SJCRH30 (cell line): ENCODE measurements around the gene CCDC24. TPM values are rescaled to one million over a fixed set of nuclear protein-coding genes. Genes with fewer than 3 reads are reported as not detected.

Source experiments
- DNase-seq, 2 experiments: peaks; one replicate each; pipeline ENCODE4 v3.0.0-alpha.2; 2015 to 2020
- H3K27ac ChIP-seq: fragments of 250-450 bp; sonication (Bioruptor Pico); 2 replicates; pipeline ENCODE4 v1.5.1; 2020; ENCODE audit warnings: mild to moderate bottlenecking, moderate library complexity
- H3K27me3 ChIP-seq: fragments of 250-450 bp; sonication (Bioruptor Pico); 2 replicates; pipeline ENCODE4 v1.5.1; 2020; ENCODE audit warnings: mild to moderate bottlenecking, moderate library complexity
- H3K36me3 ChIP-seq: fragments of 250-450 bp; sonication (Bioruptor Pico); 2 replicates; pipeline ENCODE4 v1.5.1; 2020; ENCODE audit warnings: mild to moderate bottlenecking, moderate library complexity
- H3K4me1 ChIP-seq: fragments of 250-450 bp; sonication (Bioruptor Pico); 2 replicates; pipeline ENCODE4 v1.5.1; 2020; ENCODE audit warnings: mild to moderate bottlenecking, moderate library complexity
- H3K4me3 ChIP-seq: fragments of 250-450 bp; sonication (Bioruptor Pico); 2 replicates; pipeline ENCODE4 v1.5.1; 2020; ENCODE audit warnings: mild to moderate bottlenecking, moderate library complexity
- H3K9me3 ChIP-seq: fragments of 250-450 bp; sonication (Bioruptor Pico); replicated peaks from 2 replicates; pipeline ENCODE4 v1.5.1; 2020; ENCODE audit warnings: mild to moderate bottlenecking, moderate library complexity
- total RNA-seq: library from RNA; depleted of rRNA; stranded (reverse); fragments of >200 nt; shearing (Covaris generic); gene quantifications from 2 replicates; pipeline ENCODE4 v1.2.3, GENCODE V29; 2014

Gene CCDC24
- total RNA-seq, 1 experiment from 2014 or later = 0.85 TPM

DNA sequence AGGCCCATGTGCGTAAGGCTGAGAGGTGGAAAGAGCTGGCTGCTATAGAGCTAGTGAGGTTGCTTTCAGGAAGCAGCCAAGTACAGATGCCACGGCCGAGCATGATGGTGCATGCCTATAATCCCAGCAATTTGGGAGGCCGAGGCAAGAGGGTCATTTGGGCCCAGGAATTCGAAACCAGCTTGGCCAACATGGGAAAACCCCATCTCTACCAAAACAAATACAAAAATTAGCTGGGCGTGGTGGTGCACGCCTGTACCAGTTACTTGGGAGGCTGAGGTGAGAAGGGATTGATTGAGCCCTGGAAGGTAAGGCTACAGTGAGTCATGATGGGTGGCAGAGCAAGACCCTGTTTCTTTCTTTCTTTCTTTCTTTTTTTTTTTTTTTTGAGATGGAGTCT lies 2.7 kb downstream of the CCDC24 start:
- H3K4me1 ChIP-seq = peaks cover 9% of the 10 kb centered on the region
- no peak for DNase-seq
- no peaks in the 10 kb centered on the region for H3K36me3 ChIP-seq
- no peaks in the 10 kb centered on the region for H3K27me3 ChIP-seq
- H3K9me3 ChIP-seq = no peaks in the 10 kb centered on the region
- no peak overlapping the region for H3K4me3 ChIP-seq
- no peak overlapping the region for H3K27ac ChIP-seq

DNA sequence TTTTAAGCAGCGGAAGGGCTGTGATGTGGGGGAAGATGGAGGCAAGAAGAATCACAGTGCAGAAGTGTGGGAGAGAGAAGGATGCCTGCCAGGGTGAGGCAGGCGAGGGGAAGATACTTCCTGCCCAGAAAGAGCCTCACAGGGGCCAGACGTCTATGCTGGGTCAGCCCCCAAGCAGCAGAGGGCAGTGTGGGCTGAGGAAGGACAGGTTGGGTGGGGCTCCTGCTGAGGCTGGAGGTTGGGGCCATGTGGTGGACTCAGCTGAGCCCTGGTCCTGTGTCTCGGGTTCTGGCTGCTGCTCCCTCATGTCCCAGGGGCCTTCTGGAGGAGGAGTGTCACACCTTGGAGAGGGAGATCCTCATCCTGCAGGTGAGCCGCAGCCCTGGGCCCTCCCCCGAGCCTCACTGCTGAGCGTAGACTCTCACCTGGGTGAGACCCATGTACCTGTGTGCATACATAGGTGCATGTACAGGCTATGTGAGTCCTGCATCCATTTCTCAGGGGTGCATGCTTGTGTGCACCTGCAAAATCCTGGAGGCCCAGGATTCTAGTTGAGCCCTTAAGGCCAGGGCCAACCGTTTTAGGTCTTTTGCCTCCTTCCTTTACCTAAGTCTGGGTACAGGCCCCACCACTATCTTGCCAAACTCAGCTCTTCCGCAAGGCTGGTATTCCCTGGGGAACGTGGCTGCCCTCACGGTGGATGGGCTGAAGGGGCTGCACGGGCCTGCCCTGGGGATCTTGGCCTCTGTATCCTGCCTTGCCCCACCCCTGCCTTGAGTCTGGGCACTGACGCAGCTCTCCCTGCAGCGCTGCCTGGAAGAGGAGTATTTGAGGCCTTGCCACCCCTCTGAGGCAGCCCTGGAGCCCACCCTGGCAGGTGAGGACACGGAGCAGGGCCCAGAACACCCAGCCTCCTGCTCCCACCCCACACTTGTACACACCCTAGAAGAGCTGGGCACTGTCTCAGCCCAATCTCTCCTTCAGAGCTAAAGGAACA lies 3.7 kb downstream of the CCDC24 start:
- no peak overlapping the region for H3K4me3 ChIP-seq
- no peaks in the 10 kb centered on the region for H3K9me3 ChIP-seq
- peak; percentile 55 to 60 for DNase-seq
- peaks cover 9% of the 10 kb centered on the region for H3K4me1 ChIP-seq
- H3K27ac ChIP-seq = no peak overlapping the region
- H3K27me3 ChIP-seq = no peaks in the 10 kb centered on the region
- H3K36me3 ChIP-seq = no peaks in the 10 kb centered on the region

DNA sequence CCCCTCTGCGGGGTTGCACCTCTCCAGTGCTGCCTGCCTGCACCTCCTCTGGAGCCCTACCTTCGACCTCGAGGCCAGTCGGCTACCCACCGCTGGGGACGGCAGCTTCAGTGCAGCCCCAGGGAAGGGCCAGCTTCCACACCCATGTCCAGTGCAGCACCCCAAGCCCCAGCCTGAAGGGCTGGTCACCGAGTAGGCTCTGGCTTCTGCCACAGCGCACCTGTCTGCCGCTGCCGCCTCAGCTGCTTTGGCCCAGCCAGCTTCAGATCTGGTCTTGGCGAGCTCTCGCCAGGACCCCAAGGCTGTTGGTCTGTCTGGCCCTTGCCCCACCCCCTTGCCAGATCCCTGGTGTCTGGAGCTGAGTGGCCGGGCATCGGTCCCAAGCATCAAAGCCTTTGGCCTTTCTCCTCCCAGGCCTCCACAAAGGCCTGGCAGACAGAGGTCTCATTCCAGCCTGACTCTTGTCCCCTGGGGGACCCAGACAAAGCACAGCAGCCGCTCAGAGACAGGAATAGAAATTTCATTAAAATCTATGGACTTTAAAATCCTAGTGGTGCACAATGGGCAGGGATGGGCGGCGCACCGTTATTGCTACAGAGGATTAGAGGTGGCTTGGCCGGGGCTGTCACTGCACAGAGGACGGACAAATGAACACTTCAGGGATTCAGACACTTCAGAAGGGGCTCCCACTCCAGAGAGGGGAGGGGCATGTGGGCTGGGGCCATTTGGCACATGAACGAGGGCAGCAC lies 4.8 kb downstream of the CCDC24 start:
- no peaks in the 10 kb centered on the region for H3K9me3 ChIP-seq
- no peak overlapping the region for H3K4me3 ChIP-seq
- peaks cover 9% of the 10 kb centered on the region for H3K4me1 ChIP-seq
- H3K36me3 ChIP-seq = no peaks in the 10 kb centered on the region
- no peak overlapping the region for H3K27ac ChIP-seq
- H3K27me3 ChIP-seq = no peaks in the 10 kb centered on the region
- DNase-seq = no peak

DNA sequence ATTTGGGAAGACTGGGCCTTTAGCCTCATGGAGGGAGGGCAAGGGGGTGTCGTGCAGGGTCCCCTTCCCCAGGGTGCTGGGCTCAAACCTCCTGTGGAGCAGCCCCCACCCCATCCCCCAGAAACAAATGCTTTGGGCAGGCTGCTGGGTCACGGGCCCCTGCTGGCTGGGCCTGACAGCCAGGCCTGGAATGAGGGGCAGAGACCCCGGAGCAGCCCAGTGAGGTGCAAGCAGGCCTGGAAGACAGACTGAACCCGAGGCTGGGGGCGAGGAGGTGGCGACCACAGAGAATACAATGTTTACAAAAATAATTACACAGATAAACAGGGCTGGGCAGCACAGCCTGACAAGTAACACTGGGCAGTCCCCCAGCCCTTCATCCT lies 5.3 kb downstream of the CCDC24 start:
- H3K4me1 ChIP-seq = peaks cover 9% of the 10 kb centered on the region
- no peak for DNase-seq

DNA sequence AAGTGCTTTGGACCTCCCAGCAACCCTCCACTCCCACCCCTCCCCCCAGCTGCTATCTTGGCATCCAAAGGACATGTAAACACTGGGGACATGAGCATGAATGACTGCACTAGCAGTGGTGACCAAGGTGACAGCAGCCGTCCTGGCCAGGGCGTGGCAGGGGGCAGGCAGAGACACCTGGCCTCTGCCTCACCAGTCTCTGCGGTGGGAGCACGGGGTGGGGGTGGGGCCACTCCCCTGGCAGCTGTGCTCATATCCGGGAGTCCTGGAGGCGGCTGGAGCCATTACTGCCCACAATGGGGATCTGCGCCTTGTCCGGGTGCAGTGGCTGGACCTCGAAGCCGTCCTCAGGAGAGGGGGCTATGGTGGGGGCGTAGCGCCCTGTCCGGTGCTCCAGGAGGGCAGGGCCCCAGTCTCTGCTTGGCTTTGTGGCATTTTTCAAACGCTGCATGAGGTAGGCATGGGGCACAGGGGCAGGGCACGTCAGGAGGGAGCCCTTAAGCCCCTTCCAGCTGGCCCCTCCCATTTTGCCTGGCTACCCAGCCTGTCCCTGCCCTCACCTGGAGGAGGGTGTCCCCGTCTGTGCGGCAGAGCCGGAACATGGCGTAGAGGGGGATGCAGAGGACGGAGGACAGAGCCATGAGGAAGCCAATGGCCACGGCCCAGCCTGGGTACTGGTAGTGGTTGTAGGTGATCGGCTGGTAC lies 6.0 kb downstream of the CCDC24 start:
- peak; percentile 37 to 56 for DNase-seq
- Histone ChIP-seq H3K36me3 (no peaks in the 10 kb centered on the region), H3K27ac (no peak overlapping the region), H3K9me3 (no peaks in the 10 kb centered on the region), H3K4me1 (peaks cover 9% of the 10 kb centered on the region), H3K27me3 (no peaks in the 10 kb centered on the region), H3K4me3 (peak overlapping the region; percentile 5; the same call in 1 of the 2 replicates)

More for the DNA sequence above, 5.3 kb downstream of the CCDC24 start:
- no peak overlapping the region for H3K4me3 ChIP-seq
- no peaks in the 10 kb centered on the region for H3K27me3 ChIP-seq
- no peaks in the 10 kb centered on the region for H3K36me3 ChIP-seq
- no peaks in the 10 kb centered on the region for H3K9me3 ChIP-seq
- no peak overlapping the region for H3K27ac ChIP-seq

DNA sequence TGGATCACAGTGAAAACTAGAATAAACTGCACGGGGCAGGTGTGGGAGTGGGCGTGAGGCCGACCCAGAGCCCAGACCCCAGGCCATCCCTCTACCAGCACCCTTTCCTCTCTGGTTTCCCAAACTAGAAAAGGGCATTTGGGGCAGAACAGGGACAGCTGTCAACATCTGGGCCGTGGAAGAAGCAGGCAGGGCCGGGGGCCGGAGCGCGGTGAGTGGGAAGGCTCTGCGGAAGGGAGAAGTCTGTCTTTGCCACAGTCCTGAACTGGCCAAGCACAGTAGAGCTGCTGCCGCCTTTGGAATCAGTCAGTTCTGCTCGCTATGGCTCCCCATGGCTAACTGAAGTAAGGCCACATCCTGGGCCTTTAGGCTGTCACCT lies 6.6 kb downstream of the CCDC24 start:
- no peaks in the 10 kb centered on the region for H3K27me3 ChIP-seq
- H3K9me3 ChIP-seq = no peaks in the 10 kb centered on the region
- H3K4me1 ChIP-seq = peaks cover 9% of the 10 kb centered on the region
- H3K4me3 ChIP-seq = no peak overlapping the region
- no peak for DNase-seq
- no peaks in the 10 kb centered on the region for H3K36me3 ChIP-seq
- H3K27ac ChIP-seq = no peak overlapping the region

DNA sequence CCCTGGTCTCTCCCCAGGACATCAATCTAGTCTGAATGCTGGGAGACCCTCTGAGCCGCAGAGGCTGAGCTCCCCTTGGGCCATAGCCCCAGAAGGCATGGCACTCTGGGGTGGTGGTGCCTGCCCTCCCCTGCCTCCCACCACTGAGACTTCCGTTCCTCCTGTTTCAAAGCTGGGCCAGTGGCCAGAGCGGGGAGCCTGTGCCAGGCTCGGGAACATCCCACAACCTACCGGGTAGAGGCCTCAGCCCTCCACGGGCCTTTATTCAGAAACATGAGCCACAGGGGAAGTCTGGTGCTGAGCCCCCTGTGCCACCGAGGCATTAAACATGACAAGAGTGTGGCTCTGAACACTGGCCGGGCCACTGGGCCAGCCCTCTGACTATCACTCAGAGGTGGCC lies 8.1 kb downstream of the CCDC24 start:
- H3K27me3 ChIP-seq = no peaks in the 10 kb centered on the region
- no peak for DNase-seq
- no peak overlapping the region for H3K27ac ChIP-seq
- peaks cover 9% of the 10 kb centered on the region for H3K4me1 ChIP-seq
- no peaks in the 10 kb centered on the region for H3K9me3 ChIP-seq
- no peak overlapping the region for H3K4me3 ChIP-seq
- no peaks in the 10 kb centered on the region for H3K36me3 ChIP-seq

DNA sequence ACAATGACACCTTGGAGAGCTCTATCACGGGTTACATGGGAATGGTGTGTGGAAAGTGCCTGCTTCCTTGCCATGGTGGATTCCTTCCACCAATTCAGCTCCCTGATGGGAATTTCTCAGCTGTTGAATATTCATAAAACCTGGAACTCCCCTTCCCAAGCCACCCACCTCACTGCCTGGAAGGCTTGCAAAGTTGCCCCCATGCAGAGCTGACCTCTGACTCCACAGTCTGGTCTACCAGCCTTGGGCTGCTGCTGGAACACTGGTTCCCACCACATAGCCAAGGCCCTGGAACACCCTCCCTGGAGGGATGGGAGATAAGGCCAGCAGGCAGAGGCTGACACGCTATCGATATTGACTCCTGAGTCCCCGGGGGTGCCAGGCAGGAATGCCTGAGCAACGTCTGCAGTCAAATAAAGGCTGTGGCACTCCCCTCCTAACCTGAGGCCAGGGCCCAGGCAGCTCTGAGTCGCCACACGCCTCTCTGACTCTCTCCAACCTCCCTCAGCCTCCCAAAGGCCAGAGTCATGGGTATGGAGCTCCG lies 8.8 kb downstream of the CCDC24 start:
- Histone ChIP-seq H3K27me3 (no peaks in the 10 kb centered on the region), H3K9me3 (no peaks in the 10 kb centered on the region), H3K27ac (no peak overlapping the region), H3K36me3 (no peaks in the 10 kb centered on the region), H3K4me3 (no peak overlapping the region), H3K4me1 (peaks cover 9% of the 10 kb centered on the region)
- no peak for DNase-seq

DNA sequence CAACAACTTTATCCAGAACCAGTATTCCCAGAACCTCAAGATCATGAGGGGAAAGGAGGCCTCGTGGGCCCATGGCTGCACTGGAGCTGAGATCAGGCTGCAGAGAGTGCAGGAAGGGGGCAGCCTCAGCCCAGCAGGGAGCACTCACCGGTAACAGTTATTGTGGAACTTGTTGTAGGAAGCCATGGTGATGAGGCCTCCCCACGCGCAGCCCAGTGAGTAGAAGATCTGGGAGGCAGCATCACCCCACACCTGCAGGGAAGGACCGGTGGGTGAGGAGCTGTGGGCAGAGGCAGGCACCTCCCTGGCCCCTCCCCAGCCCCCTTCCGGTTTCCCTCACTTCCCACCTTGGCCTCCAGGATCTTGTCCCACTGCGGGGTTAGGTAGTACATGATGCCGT lies 10.8 kb downstream of the CCDC24 start:
- Histone ChIP-seq H3K27me3 (no peaks in the 10 kb centered on the region), H3K27ac (no peak overlapping the region), H3K36me3 (no peaks in the 10 kb centered on the region), H3K9me3 (no peaks in the 10 kb centered on the region), H3K4me3 (no peak overlapping the region), H3K4me1 (peaks cover 6% of the 10 kb centered on the region)
- DNase-seq = no peak

DNA sequence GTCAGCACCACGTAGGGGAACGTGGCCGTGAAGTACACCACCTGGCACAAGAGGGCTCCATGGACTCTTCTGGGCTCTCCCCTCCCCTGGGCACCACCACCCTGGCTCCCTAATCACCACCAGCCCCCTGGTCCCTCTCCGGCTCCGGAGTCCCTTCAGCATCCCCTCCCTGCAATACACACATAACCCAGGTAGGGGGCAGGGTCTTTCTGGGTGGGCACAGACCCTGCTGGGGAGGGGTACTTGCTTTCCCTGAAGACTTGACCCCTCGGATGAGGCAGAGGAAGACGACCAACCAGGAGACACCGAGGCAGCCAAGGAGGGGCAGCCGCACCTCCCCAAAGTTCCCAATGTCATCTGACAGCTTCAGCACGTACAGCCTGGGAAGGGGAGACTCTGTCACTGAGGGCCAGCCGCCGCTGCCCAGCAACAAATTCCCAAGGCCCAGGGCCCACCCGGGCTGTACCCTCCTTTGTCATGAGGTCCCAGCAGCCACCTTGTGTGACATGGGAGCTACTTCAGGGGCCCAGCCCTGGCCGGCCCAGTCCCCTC lies 11.3 kb downstream of the CCDC24 start:
- no peaks in the 10 kb centered on the region for H3K27me3 ChIP-seq
- H3K36me3 ChIP-seq = no peaks in the 10 kb centered on the region
- H3K4me1 ChIP-seq = peaks cover under 1% of the 10 kb centered on the region
- H3K9me3 ChIP-seq = no peaks in the 10 kb centered on the region
- no peak overlapping the region for H3K27ac ChIP-seq
- H3K4me3 ChIP-seq = no peak overlapping the region
- no peak for DNase-seq

DNA sequence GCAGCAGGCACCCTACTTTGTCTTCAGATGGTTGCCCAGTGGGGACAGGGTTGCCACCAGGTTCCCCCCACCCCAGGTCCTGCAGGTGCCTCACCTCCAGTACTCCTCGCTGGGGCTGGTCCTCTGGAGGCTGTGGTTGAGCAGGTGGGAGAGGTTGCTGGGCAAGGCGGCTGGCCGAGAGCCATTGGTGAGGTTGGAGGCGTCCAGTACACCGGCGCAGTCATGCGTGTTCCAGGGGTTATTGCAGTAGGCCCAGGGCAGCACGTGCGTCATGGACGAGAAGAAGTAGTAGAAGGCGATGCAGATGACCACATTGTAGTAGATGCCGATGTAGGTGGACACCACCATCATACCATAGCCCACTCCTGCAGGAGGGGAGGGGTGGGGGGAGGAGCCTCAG lies 16.9 kb downstream of the CCDC24 start:
- Histone ChIP-seq H3K27ac (no peak overlapping the region), H3K4me3 (no peak overlapping the region), H3K36me3 (no peaks in the 10 kb centered on the region), H3K27me3 (no peaks in the 10 kb centered on the region), H3K9me3 (no peaks in the 10 kb centered on the region), H3K4me1 (no peaks in the 10 kb centered on the region)
- no peak for DNase-seq

DNA sequence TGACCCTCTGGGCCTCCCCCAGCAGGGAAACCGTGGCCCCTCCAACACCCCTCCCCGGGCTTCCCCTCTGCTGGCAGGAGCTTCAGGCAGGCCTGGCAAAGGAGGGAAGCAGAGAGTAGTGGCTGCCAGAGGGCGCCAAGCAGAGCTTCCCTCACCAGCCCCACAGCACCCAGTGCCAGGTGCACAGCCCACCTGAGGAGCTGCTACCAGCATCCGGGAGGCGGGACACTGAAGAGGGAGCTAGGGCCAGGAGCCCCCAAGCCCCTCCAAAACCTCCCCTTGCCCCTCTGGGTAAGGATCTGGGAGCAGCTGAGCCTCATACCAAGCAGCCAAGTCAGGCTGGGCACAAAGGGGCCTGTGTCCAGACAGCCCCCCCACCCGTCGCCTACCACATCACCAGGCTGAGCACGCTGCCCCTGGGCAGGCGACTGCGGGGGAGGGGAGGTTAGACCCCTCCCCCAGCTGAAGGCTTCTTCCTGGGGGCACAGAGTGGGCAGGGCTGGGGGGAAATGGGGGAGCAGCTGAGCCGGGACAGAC lies 19.6 kb downstream of the CCDC24 start:
- no peak overlapping the region for H3K27ac ChIP-seq
- H3K4me3 ChIP-seq = no peak overlapping the region
- H3K36me3 ChIP-seq = no peaks in the 10 kb centered on the region
- no peaks in the 10 kb centered on the region for H3K4me1 ChIP-seq
- H3K27me3 ChIP-seq = no peaks in the 10 kb centered on the region
- no peaks in the 10 kb centered on the region for H3K9me3 ChIP-seq
- no peak for DNase-seq

DNA sequence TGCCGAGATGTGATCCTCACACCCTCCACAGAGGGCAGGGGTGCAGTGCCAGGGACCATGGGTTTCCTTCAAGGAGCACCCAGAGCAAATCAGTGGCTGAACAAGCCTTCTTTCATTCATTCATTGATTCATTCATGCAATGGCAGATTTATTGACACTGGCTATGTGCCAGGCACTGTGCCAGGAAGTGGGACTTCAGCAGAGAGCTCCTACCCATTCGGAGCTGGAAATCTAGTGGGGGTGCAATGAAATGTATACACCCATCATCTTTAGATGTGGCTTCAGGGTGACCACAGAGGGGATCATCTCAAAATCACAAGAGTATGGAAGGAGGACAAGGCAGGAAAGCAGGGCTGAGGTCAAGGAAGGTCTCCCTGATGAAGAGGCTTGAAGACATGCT lies 21.0 kb downstream of the CCDC24 start:
- Histone ChIP-seq H3K27me3 (no peaks in the 10 kb centered on the region), H3K36me3 (no peaks in the 10 kb centered on the region), H3K27ac (no peak overlapping the region), H3K4me1 (no peaks in the 10 kb centered on the region), H3K4me3 (no peak overlapping the region), H3K9me3 (no peaks in the 10 kb centered on the region)
- DNase-seq = no peak

DNA sequence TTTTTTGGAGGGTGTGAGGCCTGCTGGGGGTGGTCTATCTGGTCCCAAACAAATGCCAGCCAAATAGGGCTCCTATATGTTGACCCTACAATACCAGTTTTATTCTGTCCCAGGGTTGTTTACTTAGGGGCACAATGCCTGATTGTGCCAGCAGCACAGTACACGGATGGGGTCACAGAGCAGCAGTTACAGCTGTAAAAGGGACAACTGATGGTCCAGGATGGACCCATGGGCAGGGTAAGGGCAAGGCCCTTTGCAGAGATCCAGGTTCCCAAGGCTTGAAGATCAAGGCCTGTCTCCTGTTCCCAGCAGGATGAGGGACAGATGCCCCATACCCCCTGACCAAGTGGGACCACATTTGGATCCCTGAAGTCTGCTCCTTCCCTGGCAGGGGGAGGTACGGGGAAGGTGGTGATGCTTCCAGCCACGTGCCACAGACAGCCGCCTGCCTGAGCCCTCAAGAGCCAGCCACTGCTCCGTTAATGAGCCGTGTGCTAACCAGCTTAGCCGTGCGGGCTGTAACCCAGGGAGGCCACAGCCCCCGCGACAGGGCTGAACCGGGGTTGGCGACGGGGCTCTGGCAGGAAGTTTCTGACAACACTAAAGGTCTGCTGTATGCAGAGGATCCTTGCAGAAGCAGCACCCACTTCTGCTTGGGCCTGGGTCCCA lies 21.7 kb downstream of the CCDC24 start:
- Histone ChIP-seq H3K27ac (no peak overlapping the region), H3K4me1 (no peaks in the 10 kb centered on the region), H3K4me3 (no peak overlapping the region), H3K27me3 (no peaks in the 10 kb centered on the region), H3K9me3 (no peaks in the 10 kb centered on the region), H3K36me3 (no peaks in the 10 kb centered on the region)
- DNase-seq = no peak
